Hippocampal formation (tissue), 2 donors: ENCODE results near the gene NDNF.

Experiments used
- DNase-seq, 2 donors: peaks; one replicate each; lab custom pipeline; 2025; lab: John Stamatoyannopoulos, UW

Gene NDNF

GRCh38 chr4:121072224-121073003, at the start of gene NDNF:
TSS of gene NDNF (minus strand) at chr4:121072535. CDS start at chr4:121045837, 26,698 bp downstream.
- DNase-seq, result no peak

- DNase-seq, result no peak
Observed at GRCh38 chr4:121119715-121120114, 47.4 kb upstream of the NDNF start.

- no peak for DNase-seq
Observed at GRCh38 chr4:121118344-121118743, 46.0 kb upstream of the NDNF start.

GRCh38 chr4:121114756-121115155, 42.4 kb upstream of the NDNF start:
- no peak for DNase-seq

GRCh38 chr4:121112530-121112929, 40.2 kb upstream of the NDNF start:
- no peak for DNase-seq

GRCh38 chr4:121108557-121108956, 36.2 kb upstream of the NDNF start:
- no peak for DNase-seq

GRCh38 chr4:121107507-121107906, 35.2 kb upstream of the NDNF start:
- DNase-seq, result no peak

- DNase-seq, result no peak
Observed at GRCh38 chr4:121100093-121100775, 27.9 kb upstream of the NDNF start.

GRCh38 chr4:121098266-121098665, 25.9 kb upstream of the NDNF start:
- no peak for DNase-seq

GRCh38 chr4:121096629-121097028, 24.3 kb upstream of the NDNF start:
- DNase-seq, result peak in 1 of 2 donors; percentile 41

- no peak for DNase-seq
Observed at GRCh38 chr4:121096191-121096590, 23.9 kb upstream of the NDNF start.

GRCh38 chr4:121094297-121094966, 22.1 kb upstream of the NDNF start:
- DNase-seq, result no peak

GRCh38 chr4:121093261-121093660, 20.9 kb upstream of the NDNF start:
- DNase-seq, result no peak

- no peak for DNase-seq
Observed at GRCh38 chr4:121091941-121092340, 19.6 kb upstream of the NDNF start.

- no peak for DNase-seq
Observed at GRCh38 chr4:121088867-121089266, 16.5 kb upstream of the NDNF start.

- DNase-seq, result no peak
Observed at GRCh38 chr4:121079376-121079775, 7.0 kb upstream of the NDNF start.

GRCh38 chr4:121077496-121077895, 5.2 kb upstream of the NDNF start:
- no peak for DNase-seq

- DNase-seq, result no peak
Observed at GRCh38 chr4:121076416-121076815, 4.1 kb upstream of the NDNF start.

GRCh38 chr4:121073672-121074381, 1.5 kb upstream of the NDNF start:
- DNase-seq, result no peak

- DNase-seq, result no peak
Observed at GRCh38 chr4:121073004-121073435, 685 bp upstream of the NDNF start.

GRCh38 chr4:121071640-121072223, 603 bp downstream of the NDNF start:
- no peak for DNase-seq
